Mesendoderm (in vitro differentiated cells): ENCODE measurements around the gene PPARA.

ENCODE experiments used
- DNase-seq: peaks from one replicate; pipeline ENCODE4 v3.0.0; 2013
- H2AK5ac ChIP-seq: 2 replicates; pipeline ENCODE4 v1.6.1; 2013; ENCODE audit warnings: low read length, inconsistent platforms
- H2BK120ac ChIP-seq: 2 replicates; pipeline ENCODE4 v1.6.1; 2013; ENCODE audit warnings: low read depth, mild to moderate bottlenecking, low read length, moderate library complexity, mixed read lengths
- H2BK15ac ChIP-seq: replicated peaks from 2 replicates; pipeline ENCODE4 v1.6.1; 2013; ENCODE audit warnings: low read depth, mild to moderate bottlenecking, moderate library complexity
- H2BK5ac ChIP-seq: 2 replicates; pipeline ENCODE4 v1.6.1; 2013; ENCODE audit warnings: low read length, inconsistent platforms
- H3K18ac ChIP-seq: 2 replicates; pipeline ENCODE4 v1.6.1; 2013; ENCODE audit warnings: mild to moderate bottlenecking, low read length, mixed read lengths
- H3K23ac ChIP-seq: one replicate; pipeline ENCODE4 v1.6.1; 2013; ENCODE audit warnings: low read length
- H3K27ac ChIP-seq: 2 replicates; pipeline ENCODE4 v1.5.1; 2013; ENCODE audit warnings: low read depth, mild to moderate bottlenecking, inconsistent platforms, low read length, moderate library complexity
- H3K27me3 ChIP-seq: 2 replicates; pipeline ENCODE4 v1.6.1; 2013; ENCODE audit warnings: low read length, control low read depth, mild to moderate bottlenecking, inconsistent platforms; ENCODE audit not compliant: insufficient read depth, poor library complexity
- H3K36me3 ChIP-seq: 2 replicates; pipeline ENCODE4 v1.6.1; 2013; ENCODE audit warnings: low read length, inconsistent platforms; ENCODE audit not compliant: control insufficient read depth, insufficient read depth
- H3K4ac ChIP-seq: one replicate; pipeline ENCODE4 v1.6.1; 2013; ENCODE audit warnings: low read depth, mild to moderate bottlenecking, low read length, moderate library complexity
- H3K4me1 ChIP-seq: 2 replicates; pipeline ENCODE4 v1.6.1; 2013; ENCODE audit warnings: low read depth, low read length, inconsistent platforms; ENCODE audit not compliant: control insufficient read depth
- H3K4me2 ChIP-seq: 2 replicates; pipeline ENCODE4 v1.6.1; 2013; ENCODE audit warnings: low read length
- H3K4me3 ChIP-seq: 2 replicates; pipeline ENCODE4 v1.5.1; 2013; ENCODE audit warnings: mild to moderate bottlenecking, low read length
- H3K56ac ChIP-seq: one replicate; pipeline ENCODE4 v1.6.1; 2013; ENCODE audit warnings: low read length
- H3K79me1 ChIP-seq: 2 replicates; pipeline ENCODE4 v1.6.1; 2013; ENCODE audit warnings: low read length, inconsistent platforms
- H3K79me2 ChIP-seq: 2 replicates; pipeline ENCODE4 v1.6.1; 2013; ENCODE audit warnings: mild to moderate bottlenecking, low read length; ENCODE audit not compliant: control insufficient read depth, insufficient read depth
- H3K9ac ChIP-seq: 2 replicates; pipeline ENCODE4 v1.6.1; 2013; ENCODE audit warnings: low read length, inconsistent platforms
- H4K5ac ChIP-seq: one replicate; pipeline ENCODE4 v1.6.1; 2013; ENCODE audit warnings: low read length
- H4K8ac ChIP-seq: one replicate; pipeline ENCODE4 v1.6.1; 2013; ENCODE audit warnings: low read depth, mild to moderate bottlenecking, control low read depth, low read length, moderate library complexity
- WGBS: extraction: QIAGEN DNeasy Blood & Tissue Kit; methylation state at CpG from one replicate; pipeline ENCODE4 v1.1.7; 2013; ENCODE audit warnings: low lambda C conversion rate, missing lambda C conversion rate; ENCODE audit not compliant: insufficient coverage; ENCODE audit errors: extremely low coverage; 5-methylcytosine and 5-hydroxymethylcytosine counted together

PPARA gene

DNA sequence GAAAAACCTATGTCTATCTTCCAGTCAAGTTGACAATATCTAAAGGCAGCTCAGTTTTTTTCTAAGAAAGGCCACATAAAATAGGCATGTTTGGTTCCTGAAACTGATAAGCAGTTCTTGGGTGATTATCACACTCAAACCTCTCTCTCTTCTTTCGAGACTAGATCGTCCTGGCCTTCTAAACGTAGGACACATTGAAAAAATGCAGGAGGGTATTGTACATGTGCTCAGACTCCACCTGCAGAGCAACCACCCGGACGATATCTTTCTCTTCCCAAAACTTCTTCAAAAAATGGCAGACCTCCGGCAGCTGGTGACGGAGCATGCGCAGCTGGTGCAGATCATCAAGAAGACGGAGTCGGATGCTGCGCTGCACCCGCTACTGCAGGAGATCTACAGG is 84.6 kb downstream of the PPARA start:
- Histone ChIP-seq H2BK15ac (no peak overlapping the region), H3K56ac (no peak overlapping the region), H4K5ac (no peak overlapping the region), H3K27ac (no peak overlapping the region), H4K8ac (no peak overlapping the region), H3K4me1 (no peaks in the 10 kb centered on the region), H3K9ac (no peak overlapping the region), H3K79me2 (no peaks in the 10 kb centered on the region), H2BK120ac (no peak overlapping the region), H3K79me1 (no peaks in the 10 kb centered on the region), H3K18ac (no peak overlapping the region), H2AK5ac (no peak overlapping the region), H3K4ac (no peak overlapping the region), H3K4me2 (no peak overlapping the region), H2BK5ac (no peak overlapping the region), H3K27me3 (no peaks in the 10 kb centered on the region), H3K4me3 (no peak overlapping the region), H3K36me3 (no peaks in the 10 kb centered on the region), H3K23ac (no peak overlapping the region)
- no CpG with 5 or more reads among the region's 12 CpGs for WGBS
- no peak for DNase-seq

- no peak overlapping the region for H2BK15ac ChIP-seq
- H3K56ac ChIP-seq: no peak overlapping the region
- no peaks in the 10 kb centered on the region for H3K79me1 ChIP-seq
- no peak overlapping the region for H2AK5ac ChIP-seq
- H3K4me3 ChIP-seq: no peak overlapping the region
- no peak overlapping the region for H3K9ac ChIP-seq
- H2BK120ac ChIP-seq: no peak overlapping the region
- no peak overlapping the region for H4K5ac ChIP-seq
- no peak overlapping the region for H3K4me2 ChIP-seq
- DNase-seq: no peak
- no CpG with 5 or more reads among the region's 12 CpGs for WGBS
- H3K27ac ChIP-seq: no peak overlapping the region
- no peaks in the 10 kb centered on the region for H3K79me2 ChIP-seq
- H3K18ac ChIP-seq: no peak overlapping the region
- H3K23ac ChIP-seq: no peak overlapping the region
- no peaks in the 10 kb centered on the region for H3K36me3 ChIP-seq
- no peak overlapping the region for H4K8ac ChIP-seq
- no peak overlapping the region for H2BK5ac ChIP-seq
- no peaks in the 10 kb centered on the region for H3K27me3 ChIP-seq
- H3K4me1 ChIP-seq: no peaks in the 10 kb centered on the region
- H3K4ac ChIP-seq: no peak overlapping the region
Measured at GRCh38 chr22:46237453-46238124, 87.3 kb downstream of the PPARA start.

DNA sequence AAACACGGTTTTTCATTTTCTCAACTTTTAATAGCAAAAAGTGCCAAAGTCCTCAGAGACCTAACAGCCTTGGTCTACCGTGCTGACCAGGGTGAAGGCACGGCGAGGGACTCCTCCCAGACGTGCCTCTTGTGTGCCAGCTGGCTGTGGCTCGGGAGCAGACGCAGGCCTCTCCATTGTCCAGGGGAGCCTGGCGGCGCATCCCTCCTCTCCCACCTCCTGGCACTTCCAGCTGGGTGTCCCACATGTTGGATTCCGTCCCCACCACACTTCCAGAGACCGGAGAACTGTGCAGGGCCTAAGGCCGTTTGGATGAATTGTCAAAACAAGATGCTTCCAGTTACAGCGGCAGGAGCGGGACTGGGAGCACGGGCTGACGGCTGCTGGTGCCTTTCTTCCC is 88.2 kb downstream of the PPARA start:
- Histone ChIP-seq H3K18ac (no peak overlapping the region), H3K56ac (no peak overlapping the region), H3K79me2 (no peaks in the 10 kb centered on the region), H3K79me1 (no peaks in the 10 kb centered on the region), H3K27ac (no peak overlapping the region), H2AK5ac (no peak overlapping the region), H3K4me2 (no peak overlapping the region), H3K9ac (no peak overlapping the region), H3K4me3 (no peak overlapping the region), H4K8ac (no peak overlapping the region), H2BK5ac (no peak overlapping the region), H3K36me3 (no peaks in the 10 kb centered on the region), H3K4me1 (no peaks in the 10 kb centered on the region), H2BK15ac (no peak overlapping the region), H3K23ac (no peak overlapping the region), H3K4ac (no peak overlapping the region), H2BK120ac (no peak overlapping the region), H3K27me3 (no peaks in the 10 kb centered on the region), H4K5ac (no peak overlapping the region)
- no peak for DNase-seq
- no CpG with 5 or more reads among the region's 16 CpGs for WGBS

DNA sequence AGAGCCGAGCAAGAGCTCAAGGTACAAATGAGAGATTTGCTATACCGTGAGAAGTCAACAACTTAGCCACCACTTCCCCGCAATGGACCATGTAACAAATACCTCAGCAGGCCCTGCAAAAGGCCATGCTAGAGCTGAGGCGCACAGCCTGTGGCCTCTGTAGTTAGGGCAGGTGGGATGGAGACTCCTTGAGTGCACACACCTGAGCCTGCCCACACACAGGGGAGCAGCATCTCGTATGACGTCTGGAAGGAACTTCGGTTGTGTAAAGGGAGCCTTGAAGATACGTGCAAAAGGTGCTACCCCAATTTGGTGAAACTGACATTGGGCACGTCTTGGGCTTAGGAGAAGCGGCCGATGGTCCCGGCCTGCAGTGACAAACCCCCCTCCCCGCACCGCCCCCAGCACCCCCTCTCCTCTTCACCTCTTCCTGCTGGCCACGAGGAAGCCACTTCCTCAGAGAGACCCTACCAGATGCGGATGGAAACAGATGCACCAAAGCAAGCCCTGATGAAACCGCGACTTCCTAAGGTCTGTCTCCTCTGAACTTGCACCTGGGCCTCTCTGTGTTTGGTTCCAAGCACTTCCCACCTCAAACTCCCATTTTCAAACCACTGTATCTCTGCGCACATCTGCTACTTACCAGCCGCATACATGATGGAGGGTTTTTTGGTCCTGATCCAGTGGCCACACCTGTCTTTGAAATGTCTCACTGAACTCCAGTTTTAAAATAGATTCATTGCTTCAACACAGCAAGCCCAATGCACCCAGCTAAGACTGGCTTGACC is 89.1 kb downstream of the PPARA start:
- no peak overlapping the region for H2BK15ac ChIP-seq
- no peak overlapping the region for H4K5ac ChIP-seq
- H3K9ac ChIP-seq: no peak overlapping the region
- H3K4me2 ChIP-seq: no peak overlapping the region
- H2AK5ac ChIP-seq: no peak overlapping the region
- no peaks in the 10 kb centered on the region for H3K79me1 ChIP-seq
- no CpG with 5 or more reads among the region's 20 CpGs for WGBS
- H3K18ac ChIP-seq: no peak overlapping the region
- H2BK5ac ChIP-seq: no peak overlapping the region
- no peak overlapping the region for H3K4me3 ChIP-seq
- H3K36me3 ChIP-seq: no peaks in the 10 kb centered on the region
- no peak for DNase-seq
- no peak overlapping the region for H3K56ac ChIP-seq
- H3K23ac ChIP-seq: no peak overlapping the region
- no peak overlapping the region for H3K27ac ChIP-seq
- H3K27me3 ChIP-seq: no peaks in the 10 kb centered on the region
- H3K4ac ChIP-seq: no peak overlapping the region
- H2BK120ac ChIP-seq: no peak overlapping the region
- no peak overlapping the region for H4K8ac ChIP-seq
- no peaks in the 10 kb centered on the region for H3K4me1 ChIP-seq
- no peaks in the 10 kb centered on the region for H3K79me2 ChIP-seq

- H2BK120ac ChIP-seq: no peak overlapping the region
- no peak overlapping the region for H2AK5ac ChIP-seq
- no peak overlapping the region for H3K4ac ChIP-seq
- no peaks in the 10 kb centered on the region for H3K79me1 ChIP-seq
- H2BK5ac ChIP-seq: no peak overlapping the region
- H3K56ac ChIP-seq: no peak overlapping the region
- DNase-seq: no peak
- no CpG with 5 or more reads among the region's 2 CpGs for WGBS
- no peak overlapping the region for H3K9ac ChIP-seq
- H4K8ac ChIP-seq: no peak overlapping the region
- H4K5ac ChIP-seq: no peak overlapping the region
- H3K4me1 ChIP-seq: no peaks in the 10 kb centered on the region
- H2BK15ac ChIP-seq: no peak overlapping the region
- H3K23ac ChIP-seq: no peak overlapping the region
- H3K27ac ChIP-seq: no peak overlapping the region
- H3K79me2 ChIP-seq: no peaks in the 10 kb centered on the region
- no peak overlapping the region for H3K18ac ChIP-seq
- H3K27me3 ChIP-seq: no peaks in the 10 kb centered on the region
- H3K36me3 ChIP-seq: no peaks in the 10 kb centered on the region
- no peak overlapping the region for H3K4me3 ChIP-seq
- H3K4me2 ChIP-seq: no peak overlapping the region
Measured at GRCh38 chr22:46240073-46240472, 89.7 kb downstream of the PPARA start.
